GM12865 (cell line): ENCODE measurements around the gene ZBTB46.

ENCODE experiments used
- DNase-seq: peaks from one replicate; pipeline ENCODE4 v3.0.0; 2010; ENCODE audit warnings: low read depth
- H3K4me3 ChIP-seq: 2 replicates; pipeline ENCODE4 v1.5.1; 2011; ENCODE audit warnings: mild to moderate bottlenecking, low read depth, low read length, control low read depth
- TF ChIP-seq, protein P1 (sequence below): IDR thresholded peaks from 2 replicates; pipeline ENCODE4 v1.5.1; 2011; ENCODE audit warnings: low read length, control low read depth, low read depth, inconsistent platforms; ENCODE audit not compliant: insufficient read depth; ENCODE audit errors: missing control alignments

ZBTB46 gene

GRCh38 chr20:63768591-63769515 lies 62.2 kb downstream of the ZBTB46 start:
- DNase-seq, result no peak
- TF ChIP-seq, protein P1, sequence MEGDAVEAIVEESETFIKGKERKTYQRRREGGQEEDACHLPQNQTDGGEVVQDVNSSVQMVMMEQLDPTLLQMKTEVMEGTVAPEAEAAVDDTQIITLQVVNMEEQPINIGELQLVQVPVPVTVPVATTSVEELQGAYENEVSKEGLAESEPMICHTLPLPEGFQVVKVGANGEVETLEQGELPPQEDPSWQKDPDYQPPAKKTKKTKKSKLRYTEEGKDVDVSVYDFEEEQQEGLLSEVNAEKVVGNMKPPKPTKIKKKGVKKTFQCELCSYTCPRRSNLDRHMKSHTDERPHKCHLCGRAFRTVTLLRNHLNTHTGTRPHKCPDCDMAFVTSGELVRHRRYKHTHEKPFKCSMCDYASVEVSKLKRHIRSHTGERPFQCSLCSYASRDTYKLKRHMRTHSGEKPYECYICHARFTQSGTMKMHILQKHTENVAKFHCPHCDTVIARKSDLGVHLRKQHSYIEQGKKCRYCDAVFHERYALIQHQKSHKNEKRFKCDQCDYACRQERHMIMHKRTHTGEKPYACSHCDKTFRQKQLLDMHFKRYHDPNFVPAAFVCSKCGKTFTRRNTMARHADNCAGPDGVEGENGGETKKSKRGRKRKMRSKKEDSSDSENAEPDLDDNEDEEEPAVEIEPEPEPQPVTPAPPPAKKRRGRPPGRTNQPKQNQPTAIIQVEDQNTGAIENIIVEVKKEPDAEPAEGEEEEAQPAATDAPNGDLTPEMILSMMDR, result no peak

GRCh38 chr20:63767886-63768285 lies 63.2 kb downstream of the ZBTB46 start:
- no peak for DNase-seq
- H3K4me3 ChIP-seq, result no peak overlapping the region
- TF ChIP-seq, protein P1, result no peak

More at GRCh38 chr20:63768591-63769515, 62.2 kb downstream of the ZBTB46 start:
- no peak overlapping the region for H3K4me3 ChIP-seq

GRCh38 chr20:63767456-63767855 lies 63.6 kb downstream of the ZBTB46 start:
- DNase-seq, result no peak
- H3K4me3 ChIP-seq, result no peak overlapping the region
- TF ChIP-seq, protein P1, result no peak

DNA sequence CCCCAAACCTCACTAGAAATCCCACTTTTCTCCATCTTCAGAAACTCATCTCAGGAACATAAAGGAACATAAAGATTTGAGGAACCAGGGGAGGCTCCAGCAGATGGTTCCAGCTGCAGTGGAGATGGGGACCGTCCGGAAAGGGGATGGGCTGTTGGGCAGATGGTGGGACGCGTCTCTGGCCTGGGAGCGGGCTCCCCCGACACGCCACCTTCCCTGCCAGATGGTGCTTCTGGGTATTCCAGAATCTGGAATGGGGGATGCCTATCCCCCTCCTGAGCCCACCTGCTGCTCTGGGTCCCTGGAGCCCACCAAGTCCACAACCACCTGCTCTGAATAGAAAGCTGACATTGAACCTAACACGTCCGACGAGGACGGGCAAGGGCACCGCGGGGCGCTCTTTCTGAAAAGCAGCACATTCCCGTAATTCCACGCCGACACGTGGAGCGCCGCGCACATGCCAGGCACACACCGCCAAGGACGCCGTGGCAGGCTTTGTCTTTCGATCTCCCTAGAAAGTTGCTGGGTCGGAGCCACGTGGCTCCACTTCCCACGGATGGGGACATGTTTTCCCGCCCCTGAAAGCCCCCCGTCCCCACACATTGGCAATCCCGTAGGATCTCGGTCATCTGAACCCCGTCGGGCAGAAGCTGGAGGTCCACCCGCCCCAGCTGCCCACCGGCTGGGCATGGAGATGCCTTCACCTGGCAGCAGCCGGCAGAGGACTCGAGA lies 64.2 kb downstream of the ZBTB46 start:
- DNase-seq, result no peak
- H3K4me3 ChIP-seq, result no peak overlapping the region
- TF ChIP-seq, protein P1, result no peak

GRCh38 chr20:63765902-63766301 lies 65.2 kb downstream of the ZBTB46 start:
- TF ChIP-seq, protein P1, result no peak
- no peak overlapping the region for H3K4me3 ChIP-seq
- no peak for DNase-seq

GRCh38 chr20:63765082-63765873 lies 65.8 kb downstream of the ZBTB46 start:
- TF ChIP-seq, protein P1, result no peak
- no peak overlapping the region for H3K4me3 ChIP-seq
- DNase-seq, result no peak
